Fibroblast of lung (primary cell): ENCODE data around the gene ZNF280A. TPM values are rescaled to one million over a fixed set of nuclear protein-coding genes. Genes with fewer than 3 reads are reported as not detected.
A peak's percentile ranks its signal among the peaks of the same experiment; 100 is the strongest.

Source experiments
- DNase-seq, 2 donors: peaks; one replicate each; pipeline versions ENCODE4 v3.0.0 to v3.0.0-alpha.2; 2010; ENCODE audit warnings: low read depth in 2 of 2
- H2AFZ ChIP-seq: 2 replicates; pipeline ENCODE4 v1.5.1; 2012; ENCODE audit warnings: low read length, control low read depth, inconsistent platforms
- H3K27ac ChIP-seq: 2 replicates; pipeline ENCODE4 v1.5.1; 2011; ENCODE audit warnings: low read length, control low read depth; ENCODE audit not compliant: insufficient read depth
- H3K27me3 ChIP-seq: 2 replicates; pipeline ENCODE4 v1.5.1; 2011; ENCODE audit warnings: mild to moderate bottlenecking, low read length; ENCODE audit not compliant: control insufficient read depth, insufficient read depth
- H3K36me3 ChIP-seq: 2 replicates; pipeline ENCODE4 v1.5.1; 2011; ENCODE audit warnings: low read length; ENCODE audit not compliant: control insufficient read depth, insufficient read depth
- H3K4me1 ChIP-seq: 2 replicates; pipeline ENCODE4 v1.5.1; 2011; ENCODE audit warnings: low read length; ENCODE audit not compliant: control insufficient read depth, insufficient read depth; ENCODE audit errors: extremely low read depth
- H3K4me2 ChIP-seq: 2 replicates; pipeline ENCODE4 v1.5.1; 2011; ENCODE audit warnings: low read length, control low read depth; ENCODE audit not compliant: insufficient read depth; ENCODE audit errors: extremely low read depth
- H3K4me3 ChIP-seq, 4 experiments: fragments of 200-600 bp in 1 of 4; sonication (generic) in 1 of 4; replicated peaks in 1 of 4; 2 replicates each; pipeline ENCODE4 v1.5.1; 2011 to 2016; ENCODE audit warnings: low read length in 4 of 4, low read depth in 3 of 4, mild to moderate bottlenecking in 3 of 4, control low read depth in 2 of 4, inconsistent platforms in 1 of 4, mixed read lengths in 1 of 4; ENCODE audit not compliant: insufficient read depth in 1 of 4; ENCODE audit errors: control extremely low read depth in 1 of 4
- H3K79me2 ChIP-seq: 2 replicates; pipeline ENCODE4 v1.5.1; 2012; ENCODE audit warnings: mild to moderate bottlenecking, low read length, inconsistent platforms; ENCODE audit not compliant: control insufficient read depth, insufficient read depth
- H3K9ac ChIP-seq: 2 replicates; pipeline ENCODE4 v1.5.1; 2011; ENCODE audit warnings: mild to moderate bottlenecking, low read length, control low read depth; ENCODE audit not compliant: insufficient read depth
- H3K9me3 ChIP-seq: 2 replicates; pipeline ENCODE4 v1.5.1; 2012; ENCODE audit warnings: low read depth, low read length; ENCODE audit not compliant: control insufficient read depth, insufficient read depth
- H4K20me1 ChIP-seq: 2 replicates; pipeline ENCODE4 v1.5.1; 2011; ENCODE audit warnings: low read length; ENCODE audit not compliant: control insufficient read depth, insufficient read depth; ENCODE audit errors: extremely low read depth
- CTCF ChIP-seq, 2 donors: IDR thresholded peaks in 1 of 2; conservative IDR thresholded peaks in 1 of 2; 1 replicate in 1 of 2; 2 replicates in 1 of 2; pipeline ENCODE4 v1.5.1; 2011 to 2012; ENCODE audit warnings: low read length in 2 of 2, control low read depth in 1 of 2, inconsistent platforms in 1 of 2, low read depth in 1 of 2, mild to moderate bottlenecking in 1 of 2
- EZH2 ChIP-seq: IDR thresholded peaks from 2 replicates; pipeline ENCODE4 v1.5.1; 2012; ENCODE audit warnings: low read length, control low read depth, mild to moderate bottlenecking; ENCODE audit errors: missing control alignments
- polyA plus RNA-seq, 2 donors: library from polyadenylated mRNA; depleted of rRNA in 1 of 2; stranded (reverse) in 1 of 2; unstranded in 1 of 2; fragments of >200 nt; gene quantifications; 2 replicates each; pipeline ENCODE4 v1.2.1, GENCODE V29; 2011 to 2012; ENCODE audit warnings: missing spikeins in 1 of 2
- total RNA-seq: library from RNA; depleted of rRNA; stranded (reverse); fragments of >200 nt; gene quantifications from 2 replicates; pipeline ENCODE4 v1.2.1, GENCODE V29; 2014

ZNF280A gene
- total and polyA plus RNA-seq, 2 donors (not counting 1 experiment from before 2014, with no cell fraction given) = not detected

DNA sequence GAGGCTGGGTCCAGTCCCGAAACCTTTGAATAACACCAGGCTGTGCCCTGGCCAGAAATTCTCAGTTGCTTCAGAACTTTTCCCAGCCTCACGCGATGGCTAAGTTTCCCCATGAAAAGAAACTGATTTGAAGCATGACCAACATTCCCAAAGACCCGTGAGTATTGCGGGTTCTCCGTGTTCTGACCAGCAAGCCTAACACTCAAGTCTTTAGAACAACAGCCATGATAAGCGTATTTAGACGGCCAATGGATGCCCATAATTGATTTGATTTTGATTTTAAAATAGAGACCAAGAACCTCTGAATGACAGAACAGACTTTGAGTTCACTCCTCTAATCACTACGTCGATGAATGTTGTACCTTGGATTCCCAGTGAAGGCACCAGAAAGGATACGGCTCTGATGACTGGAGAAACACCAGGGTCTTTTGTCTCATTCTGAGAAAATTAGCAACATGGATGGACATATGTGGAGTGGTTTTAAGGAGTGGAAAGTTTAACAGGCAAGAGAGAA lies 55.5 kb downstream of the ZNF280A start:
- H3K9me3 ChIP-seq = no peaks in the 10 kb centered on the region
- no peak overlapping the region for H2AFZ ChIP-seq
- DNase-seq = no peak
- H3K4me1 ChIP-seq = no peaks in the 10 kb centered on the region
- H3K79me2 ChIP-seq = no peaks in the 10 kb centered on the region
- H3K27ac ChIP-seq = no peak overlapping the region
- TF ChIP-seq EZH2 = no peak
- TF ChIP-seq CTCF (conservative IDR thresholded peaks at IDR 0.05 in 1 of 2, IDR thresholded peaks at IDR 0.05 in 1 of 2; ENCODE audit: low read depth in 1 of 2, low read length in 2 of 2) = no peak
- H4K20me1 ChIP-seq = no peaks in the 10 kb centered on the region
- no peaks in the 10 kb centered on the region for H3K36me3 ChIP-seq
- no peak overlapping the region for H3K4me2 ChIP-seq
- no peak overlapping the region for H3K4me3 ChIP-seq
- no peaks in the 10 kb centered on the region for H3K27me3 ChIP-seq
- no peak overlapping the region for H3K9ac ChIP-seq

- no peaks in the 10 kb centered on the region for H3K36me3 ChIP-seq
- H3K9me3 ChIP-seq = no peaks in the 10 kb centered on the region
- H3K4me3 ChIP-seq = no peak overlapping the region
- TF ChIP-seq CTCF (conservative IDR thresholded peaks at IDR 0.05 in 1 of 2, IDR thresholded peaks at IDR 0.05 in 1 of 2; ENCODE audit: low read depth in 1 of 2, low read length in 2 of 2) = peak; percentile 55 to 65
- TF ChIP-seq EZH2 = no peak
- peak; percentile 40 to 74 for DNase-seq
- H3K79me2 ChIP-seq = no peaks in the 10 kb centered on the region
- H2AFZ ChIP-seq = no peak overlapping the region
- no peak overlapping the region for H3K4me2 ChIP-seq
- no peak overlapping the region for H3K27ac ChIP-seq
- no peaks in the 10 kb centered on the region for H3K27me3 ChIP-seq
- H3K4me1 ChIP-seq = no peaks in the 10 kb centered on the region
- H4K20me1 ChIP-seq = no peaks in the 10 kb centered on the region
- H3K9ac ChIP-seq = no peak overlapping the region
Observed at GRCh38 chr22:22463855-22464540, 56.1 kb downstream of the ZNF280A start.

Other genes starting within 250 kb of the ZNF280A start
- 0.33 and 0.77 TPM in 2 replicates for gene ZNF280B, start 11.5 kb downstream of the ZNF280A start, total RNA-seq
- gene ZNF280B, start 11.5 kb downstream of the ZNF280A start, polyA plus RNA-seq = 0.81 and 0.90 TPM in 2 replicates
- gene PRAME, start 39.0 kb upstream of the ZNF280A start, total RNA-seq = under 0.01 TPM in 1 of 2 replicates, not detected in the other
- gene PRAME, start 39.0 kb upstream of the ZNF280A start, polyA plus RNA-seq = 0.16 and 0.20 TPM in 2 replicates
- not detected in 2 replicates for gene GGTLC2, start 124.3 kb upstream of the ZNF280A start, total RNA-seq
- gene GGTLC2, start 124.3 kb upstream of the ZNF280A start, polyA plus RNA-seq = not detected in 2 replicates